ENCODE measurements around the gene SLC39A2.
"Not testable (repeated sequence)": the region's sequence is repeated elsewhere in the genome, so short reads cannot be mapped to it uniquely, and the experiment has no call there.

SLC39A2 gene

GRCh38 chr14:21026274-21026987 lies 27.3 kb downstream of the SLC39A2 start:
- DNase-seq, result no peak

- no peak for DNase-seq
These were observed 27.9 kb downstream of the SLC39A2 start for GRCh38 chr14:21026988-21027315.

- no peak for DNase-seq
These were observed 30.8 kb downstream of the SLC39A2 start, which contains the start of gene TPPP2 for GRCh38 chr14:21029917-21030316. TSS of gene TPPP2 (plus strand) at chr14:21030217. CDS start at chr14:21030582, 365 bp downstream.

- no peak for DNase-seq
These were observed 31.4 kb downstream of the SLC39A2 start for GRCh38 chr14:21030531-21030930.

GRCh38 chr14:21032326-21033132 lies 33.4 kb downstream of the SLC39A2 start:
- no peak for DNase-seq

- DNase-seq, result no peak
These were observed 34.1 kb downstream of the SLC39A2 start for GRCh38 chr14:21033133-21033698.

- no peak for DNase-seq
These were observed 35.6 kb downstream of the SLC39A2 start, which contains the start of gene RNASE13 for GRCh38 chr14:21034707-21035106. TSS of gene RNASE13 (minus strand) at chr14:21034807. CDS start at chr14:21034288, 519 bp downstream.

- no peak for DNase-seq
These were observed 37.7 kb downstream of the SLC39A2 start for GRCh38 chr14:21036751-21037150.

GRCh38 chr14:21037156-21037555 lies 38.1 kb downstream of the SLC39A2 start:
- no peak for DNase-seq

GRCh38 chr14:21038441-21039422 lies 39.6 kb downstream of the SLC39A2 start:
- DNase-seq, result peak; percentile 10

GRCh38 chr14:21039585-21040369 lies 40.7 kb downstream of the SLC39A2 start:
- DNase-seq, result peak; percentile 5

GRCh38 chr14:21040370-21040925 lies 41.4 kb downstream of the SLC39A2 start:
- DNase-seq, result no peak

GRCh38 chr14:21040941-21041340 lies 41.8 kb downstream of the SLC39A2 start:
- DNase-seq, result not testable (repeated sequence)

- DNase-seq, result no peak
These were observed 42.8 kb downstream of the SLC39A2 start, which contains the start of gene RNASE7 for GRCh38 chr14:21041676-21042433. TSS of gene RNASE7 (plus strand) at chr14:21042362. CDS start at chr14:21042993, 631 bp downstream.

- no peak for DNase-seq
These were observed 43.8 kb downstream of the SLC39A2 start for GRCh38 chr14:21042918-21043317.

GRCh38 chr14:21043387-21043973 lies 44.4 kb downstream of the SLC39A2 start:
- DNase-seq, result no peak

GRCh38 chr14:21043974-21044618 lies 45.0 kb downstream of the SLC39A2 start:
- no peak for DNase-seq

GRCh38 chr14:21047378-21047781 lies 48.3 kb downstream of the SLC39A2 start:
- no peak for DNase-seq

GRCh38 chr14:21048638-21049037 lies 49.5 kb downstream of the SLC39A2 start:
- no peak for DNase-seq
